Parietal lobe (tissue), 2 donors: ENCODE measurements around the gene ZNF709. TPM values are rescaled to one million over a fixed set of nuclear protein-coding genes. Genes with fewer than 3 reads are reported as not detected.

ENCODE experiments used
- small RNA-seq: library from RNA; depleted of rRNA; stranded (forward); fragments of <200 nt; gene quantifications from one replicate; pipeline ENCODE3, GENCODE V24; 2014; ENCODE audit warnings: low replicate concordance
- total RNA-seq: library from RNA; depleted of rRNA; stranded (reverse); fragments of >200 nt; gene quantifications from one replicate; pipeline ENCODE4 v1.2.3, GENCODE V29; 2014

ZNF709 gene
- 32.6 TPM for total RNA-seq

GRCh38 chr19:12484371-12485051 lies at the start of gene ZNF709:
Gene ZNF709 (minus strand): TSS chr19:12484816. CDS start chr19:12484657, 159 bp downstream.

GRCh38 chr19:12440541-12441316 lies 43.9 kb downstream of the ZNF709 start, which contains the start of gene ZNF443:
Gene ZNF443 (minus strand): TSS chr19:12441021. CDS start chr19:12440914, 107 bp downstream.

Small RNA genes lying within 50 kb of the gene (small RNA-seq; reads per million reads assigned to genes)
- not detected for gene MTCO1P27
- gene PPIAP20, result not detected

Other genes with a start within 250 kb of the ZNF709 start
- gene ZNF44, start 189.9 kb downstream of the ZNF709 start, total RNA-seq, result 25.4 TPM
- 2.5 TPM for gene ZNF563, start 151.2 kb downstream of the ZNF709 start, total RNA-seq
- gene ZNF442, start 119.1 kb downstream of the ZNF709 start, total RNA-seq, result 6.6 TPM
- 8.5 TPM for gene ZNF799, start 83.5 kb downstream of the ZNF709 start, total RNA-seq
- gene ZNF443, start 43.8 kb downstream of the ZNF709 start, total RNA-seq, result 25.0 TPM
- 36.9 TPM for gene ZNF564, start 66.7 kb upstream of the ZNF709 start, total RNA-seq
- 21.6 TPM for gene ZNF490, start 126.0 kb upstream of the ZNF709 start, total RNA-seq
- 29.1 TPM for gene ZNF791, start 126.1 kb upstream of the ZNF709 start, total RNA-seq
- 13.8 TPM for gene MAN2B1, start 181.9 kb upstream of the ZNF709 start, total RNA-seq
- gene WDR83, start 182.0 kb upstream of the ZNF709 start, total RNA-seq, result 14.4 TPM
- 110 TPM for gene DHPS, start 197.1 kb upstream of the ZNF709 start, total RNA-seq
- not detected for gene GNG14, start 203.2 kb upstream of the ZNF709 start, total RNA-seq
- gene FBXW9, start 211.8 kb upstream of the ZNF709 start, total RNA-seq, result 8.1 TPM
- 90.1 TPM for gene TNPO2, start 239.1 kb upstream of the ZNF709 start, total RNA-seq
- gene TRIR, start 249.9 kb upstream of the ZNF709 start, total RNA-seq, result 157 TPM